ENCODE results near the gene MRPL34.

DNA sequence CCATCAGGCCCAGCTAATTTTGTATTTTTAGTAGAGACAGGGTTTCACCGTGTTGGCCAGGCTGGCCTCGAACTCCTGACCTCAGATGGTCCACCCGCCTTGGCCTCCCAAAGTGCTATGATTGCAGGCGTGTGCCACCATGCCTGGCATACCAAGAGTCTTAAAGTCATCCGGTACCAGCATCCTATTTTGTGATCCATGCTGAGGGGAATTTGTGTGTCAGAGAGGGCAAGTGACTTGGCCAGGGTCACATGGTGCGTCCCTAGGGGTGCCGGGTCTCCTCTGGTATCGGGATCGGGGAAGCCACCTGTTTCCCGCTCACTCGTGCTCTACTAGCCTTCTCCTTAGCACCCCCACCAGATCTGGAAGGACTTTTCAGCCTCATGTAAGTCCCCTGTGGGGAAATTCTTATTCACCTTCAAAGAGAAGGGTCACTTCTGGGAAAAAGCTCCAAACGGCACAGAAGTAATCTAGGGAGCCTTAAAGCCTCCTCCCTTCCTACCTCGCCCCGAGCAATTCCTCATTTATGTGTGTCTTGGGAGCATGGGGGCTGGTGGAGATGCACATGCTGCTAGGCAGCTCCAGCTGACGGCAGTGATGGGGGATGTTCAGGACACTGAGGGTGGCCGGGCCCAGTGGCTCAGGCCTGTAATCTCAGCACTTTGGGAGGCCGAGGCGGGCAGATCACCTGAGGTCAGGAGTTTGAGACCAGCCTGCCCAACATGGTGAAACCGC is 30.1 kb upstream of the MRPL34 start:
- TF ChIP-seq, protein P1, sequence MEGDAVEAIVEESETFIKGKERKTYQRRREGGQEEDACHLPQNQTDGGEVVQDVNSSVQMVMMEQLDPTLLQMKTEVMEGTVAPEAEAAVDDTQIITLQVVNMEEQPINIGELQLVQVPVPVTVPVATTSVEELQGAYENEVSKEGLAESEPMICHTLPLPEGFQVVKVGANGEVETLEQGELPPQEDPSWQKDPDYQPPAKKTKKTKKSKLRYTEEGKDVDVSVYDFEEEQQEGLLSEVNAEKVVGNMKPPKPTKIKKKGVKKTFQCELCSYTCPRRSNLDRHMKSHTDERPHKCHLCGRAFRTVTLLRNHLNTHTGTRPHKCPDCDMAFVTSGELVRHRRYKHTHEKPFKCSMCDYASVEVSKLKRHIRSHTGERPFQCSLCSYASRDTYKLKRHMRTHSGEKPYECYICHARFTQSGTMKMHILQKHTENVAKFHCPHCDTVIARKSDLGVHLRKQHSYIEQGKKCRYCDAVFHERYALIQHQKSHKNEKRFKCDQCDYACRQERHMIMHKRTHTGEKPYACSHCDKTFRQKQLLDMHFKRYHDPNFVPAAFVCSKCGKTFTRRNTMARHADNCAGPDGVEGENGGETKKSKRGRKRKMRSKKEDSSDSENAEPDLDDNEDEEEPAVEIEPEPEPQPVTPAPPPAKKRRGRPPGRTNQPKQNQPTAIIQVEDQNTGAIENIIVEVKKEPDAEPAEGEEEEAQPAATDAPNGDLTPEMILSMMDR (conservative IDR thresholded peaks at IDR 0.05 in 1 of 2, IDR thresholded peaks at IDR 0.05 in 1 of 2; ENCODE audit: low read depth in 1 of 2, low read length in 2 of 2) = no peak
- no peak for TF ChIP-seq EZH2 (IDR thresholded peaks at IDR 0.05; ENCODE audit: low read length, missing control alignments)
